Measurements from ENCODE around the gene SPINT3. TPM values are rescaled to one million over a fixed set of nuclear protein-coding genes. Genes with fewer than 3 reads are reported as not detected.

SPINT3 gene
- total RNA-seq, 1 donor from 2014 or later, result not detected

GRCh38 chr20:45502561-45502960 lies 12.9 kb downstream of the SPINT3 start:
- no peaks in the 10 kb centered on the region for H3K27me3 ChIP-seq
- H3K27ac ChIP-seq, result no peak overlapping the region
- H3K4me3 ChIP-seq, result no peak overlapping the region

DNA sequence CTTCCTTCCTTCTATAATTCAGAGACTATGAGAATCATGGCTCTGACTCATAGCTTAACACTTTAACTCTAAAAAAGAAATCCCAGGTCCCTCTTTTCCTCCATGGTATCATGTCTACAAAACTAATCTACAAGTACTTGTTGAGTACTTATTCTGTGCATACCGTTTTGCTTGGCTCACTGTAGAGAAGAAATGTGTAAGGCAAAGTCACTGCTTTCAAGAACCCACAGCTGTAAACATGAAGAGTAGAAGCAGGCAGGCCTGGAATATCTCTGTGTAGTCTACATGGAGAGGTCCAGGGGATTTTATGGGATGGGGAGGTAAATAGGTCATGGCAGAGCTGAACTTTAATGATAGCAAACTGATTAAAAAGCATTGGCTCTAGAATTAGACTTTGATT lies 13.8 kb downstream of the SPINT3 start:
- Histone ChIP-seq H3K4me3 (no peak overlapping the region), H3K27me3 (no peaks in the 10 kb centered on the region), H3K27ac (no peak overlapping the region), H3K36me3 (no peaks in the 10 kb centered on the region), H3K4me1 (no peaks in the 10 kb centered on the region), H3K9me3 (no peaks in the 10 kb centered on the region)
- intact Hi-C loops (cut with DNase I), result no loop called here
- no peak for DNase-seq (ENCODE audit: low spot score in 2 of 2)
- TF ChIP-seq, protein P1, sequence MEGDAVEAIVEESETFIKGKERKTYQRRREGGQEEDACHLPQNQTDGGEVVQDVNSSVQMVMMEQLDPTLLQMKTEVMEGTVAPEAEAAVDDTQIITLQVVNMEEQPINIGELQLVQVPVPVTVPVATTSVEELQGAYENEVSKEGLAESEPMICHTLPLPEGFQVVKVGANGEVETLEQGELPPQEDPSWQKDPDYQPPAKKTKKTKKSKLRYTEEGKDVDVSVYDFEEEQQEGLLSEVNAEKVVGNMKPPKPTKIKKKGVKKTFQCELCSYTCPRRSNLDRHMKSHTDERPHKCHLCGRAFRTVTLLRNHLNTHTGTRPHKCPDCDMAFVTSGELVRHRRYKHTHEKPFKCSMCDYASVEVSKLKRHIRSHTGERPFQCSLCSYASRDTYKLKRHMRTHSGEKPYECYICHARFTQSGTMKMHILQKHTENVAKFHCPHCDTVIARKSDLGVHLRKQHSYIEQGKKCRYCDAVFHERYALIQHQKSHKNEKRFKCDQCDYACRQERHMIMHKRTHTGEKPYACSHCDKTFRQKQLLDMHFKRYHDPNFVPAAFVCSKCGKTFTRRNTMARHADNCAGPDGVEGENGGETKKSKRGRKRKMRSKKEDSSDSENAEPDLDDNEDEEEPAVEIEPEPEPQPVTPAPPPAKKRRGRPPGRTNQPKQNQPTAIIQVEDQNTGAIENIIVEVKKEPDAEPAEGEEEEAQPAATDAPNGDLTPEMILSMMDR (IDR thresholded peaks at IDR 0.05), result no peak

More at GRCh38 chr20:45502561-45502960, 12.9 kb downstream of the SPINT3 start:
- H3K4me1 ChIP-seq, result no peaks in the 10 kb centered on the region
- no peaks in the 10 kb centered on the region for H3K9me3 ChIP-seq
- DNase-seq (ENCODE audit: low spot score in 2 of 2), result no peak
- TF ChIP-seq, protein P1 (IDR thresholded peaks at IDR 0.05), result no peak
- intact Hi-C loops (cut with DNase I), result no loop called here
- H3K36me3 ChIP-seq, result no peaks in the 10 kb centered on the region

DNA sequence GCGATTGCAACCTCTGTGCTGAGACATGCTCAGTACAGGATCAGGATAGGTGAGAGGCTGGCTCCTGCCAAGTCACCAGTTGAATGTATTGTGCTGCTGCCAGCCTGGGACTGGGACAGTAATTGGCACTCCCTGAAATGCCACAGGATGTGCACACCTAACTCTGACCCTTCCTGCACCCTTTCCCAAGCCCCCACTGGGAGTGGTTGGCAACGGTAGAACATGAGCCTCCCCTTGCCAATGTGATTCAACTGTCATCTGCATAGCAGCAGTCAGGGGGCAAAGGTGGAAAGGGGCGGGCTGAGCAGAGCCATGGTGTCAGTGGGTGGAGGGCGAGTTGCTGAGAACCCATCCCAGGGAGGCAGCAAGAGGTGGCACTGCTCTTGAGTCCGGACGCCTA lies 15.4 kb downstream of the SPINT3 start:
- Histone ChIP-seq H3K36me3 (no peaks in the 10 kb centered on the region), H3K9me3 (no peaks in the 10 kb centered on the region), H3K27ac (no peak overlapping the region), H3K27me3 (no peaks in the 10 kb centered on the region), H3K4me3 (no peak overlapping the region), H3K4me1 (no peaks in the 10 kb centered on the region)
- intact Hi-C loops (cut with DNase I), result no loop called here
- DNase-seq (ENCODE audit: low spot score in 2 of 2), result no peak
- TF ChIP-seq, protein P1 (IDR thresholded peaks at IDR 0.05), result no peak

GRCh38 chr20:45497971-45498494 lies 17.4 kb downstream of the SPINT3 start:
- no peaks in the 10 kb centered on the region for H3K9me3 ChIP-seq
- H3K4me1 ChIP-seq, result no peaks in the 10 kb centered on the region
- no peak overlapping the region for H3K4me3 ChIP-seq
- H3K36me3 ChIP-seq, result no peaks in the 10 kb centered on the region
- no peak for DNase-seq (ENCODE audit: low spot score in 2 of 2)
- TF ChIP-seq, protein P1 (IDR thresholded peaks at IDR 0.05), result no peak
- no peaks in the 10 kb centered on the region for H3K27me3 ChIP-seq
- no peak overlapping the region for H3K27ac ChIP-seq
- intact Hi-C loops (cut with DNase I), result no loop called here

- Histone ChIP-seq H3K4me1 (no peaks in the 10 kb centered on the region), H3K4me3 (no peak overlapping the region), H3K27ac (no peak overlapping the region), H3K9me3 (no peaks in the 10 kb centered on the region), H3K27me3 (no peaks in the 10 kb centered on the region), H3K36me3 (no peaks in the 10 kb centered on the region)
- intact Hi-C loops (cut with DNase I), result no loop called here
- no peak for DNase-seq (ENCODE audit: low spot score in 2 of 2)
- TF ChIP-seq, protein P1 (IDR thresholded peaks at IDR 0.05), result no peak
Observed at GRCh38 chr20:45496166-45496565, 19.3 kb downstream of the SPINT3 start.

DNA sequence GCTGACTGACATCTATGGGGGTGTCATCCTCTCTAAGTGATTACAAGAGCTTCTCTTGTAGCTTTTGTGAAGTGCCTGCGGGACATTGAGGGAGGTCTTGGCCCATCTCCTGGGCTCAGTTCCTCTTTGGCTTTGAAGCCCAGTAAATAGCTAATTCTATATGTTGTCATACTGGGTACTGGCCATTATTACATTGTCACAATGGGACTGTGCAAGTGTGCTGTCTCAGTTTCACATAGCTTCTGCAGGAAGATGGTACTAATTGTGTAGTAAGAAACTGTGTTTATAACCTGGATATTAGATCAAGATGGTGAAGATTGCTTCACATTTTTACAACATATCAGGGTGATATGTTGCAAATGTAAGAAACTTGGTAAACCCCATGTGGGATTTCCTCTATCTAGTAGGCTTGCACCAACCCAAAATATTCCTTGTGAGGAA lies 19.9 kb downstream of the SPINT3 start:
- no peaks in the 10 kb centered on the region for H3K36me3 ChIP-seq
- DNase-seq (ENCODE audit: low spot score in 2 of 2), result no peak
- H3K4me1 ChIP-seq, result no peaks in the 10 kb centered on the region
- no peak overlapping the region for H3K4me3 ChIP-seq
- no peaks in the 10 kb centered on the region for H3K9me3 ChIP-seq
- intact Hi-C loops (cut with DNase I), result no loop called here
- TF ChIP-seq, protein P1 (IDR thresholded peaks at IDR 0.05), result no peak
- H3K27ac ChIP-seq, result no peak overlapping the region
- no peaks in the 10 kb centered on the region for H3K27me3 ChIP-seq

All from ascending aorta (tissue), 2 donors.